Sigmoid colon (tissue), 3 donors: ENCODE data around the gene SNX27.

Experiments used
- CTCF ChIP-seq, 4 experiments: fragments of 450-650 bp in 3 of 4; fragments of 200-600 bp in 1 of 4; IDR thresholded peaks; one replicate each; pipeline ENCODE4 v1.5.1; 2016 to 2019; ENCODE audit warnings: antibody characterized with exemption in 4 of 4, mild to moderate bottlenecking in 3 of 4, moderate library complexity in 2 of 4
- POLR2A ChIP-seq, 2 donors: fragments of 450-650 bp; IDR thresholded peaks; one replicate each; pipeline ENCODE4 v1.6.1; 2016; ENCODE audit warnings: antibody characterized with exemption in 2 of 2, mild to moderate bottlenecking in 2 of 2, moderate library complexity in 2 of 2

DNA sequence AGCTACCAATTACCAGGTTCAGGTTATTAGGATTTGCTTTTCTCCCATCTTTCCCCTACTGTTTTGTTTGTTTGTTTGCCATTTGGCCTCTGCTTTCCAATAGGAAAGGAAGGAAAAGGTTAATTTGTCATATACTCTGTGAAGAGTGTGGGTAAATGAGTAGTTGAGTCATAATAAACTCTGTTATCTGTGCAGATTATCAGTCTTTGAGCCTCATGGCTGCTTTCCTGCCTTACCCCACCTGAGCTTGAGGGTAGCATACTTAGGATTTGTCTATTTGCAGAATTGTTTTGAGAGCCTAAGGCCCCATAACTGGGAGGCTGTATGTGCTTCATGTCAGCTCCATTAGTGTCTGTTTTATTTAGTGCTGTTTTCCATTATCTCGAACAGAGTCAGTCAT, 32.9 kb upstream of the SNX27 start:
- no peak for TF ChIP-seq CTCF (IDR thresholded peaks at IDR 0.05)
- no peak for TF ChIP-seq POLR2A (IDR thresholded peaks at IDR 0.05)
